ENCODE measurements around the gene SLC10A3.

SLC10A3 gene

DNA sequence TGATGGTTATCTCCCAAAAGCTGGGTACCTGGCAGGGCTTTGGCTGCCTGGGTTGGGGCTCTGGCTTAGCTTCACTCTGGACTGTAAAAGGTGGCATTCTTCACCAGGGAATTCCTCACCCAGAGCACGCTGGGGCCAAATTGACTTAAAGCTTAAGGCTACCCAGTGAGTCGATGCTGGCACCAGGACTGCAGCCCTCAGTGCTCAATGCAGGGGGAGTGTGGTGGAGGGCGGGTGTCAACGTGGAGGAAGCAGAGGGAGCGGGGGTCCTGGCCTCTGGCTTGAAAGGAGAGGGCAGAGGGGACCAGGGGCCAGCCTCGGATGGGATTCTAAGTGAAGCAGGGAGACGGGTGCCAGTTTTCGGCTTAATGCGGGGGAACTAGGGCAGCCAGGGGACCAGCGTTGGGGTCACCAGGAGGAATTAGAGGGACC is 46.9 kb downstream of the SLC10A3 start:
- DNase-seq = no peak

GRCh38 chrX:154441984-154442707 is 48.3 kb downstream of the SLC10A3 start:
- peaks cover 71% of the 10 kb centered on the region for H3K36me3 ChIP-seq
- no peak for DNase-seq

More for the DNA sequence above, 46.9 kb downstream of the SLC10A3 start:
- peaks cover 18% of the 10 kb centered on the region for H3K27me3 ChIP-seq (ENCODE audit: insufficient read depth, low read depth, severe bottlenecking)
- TF ChIP-seq, protein P1, sequence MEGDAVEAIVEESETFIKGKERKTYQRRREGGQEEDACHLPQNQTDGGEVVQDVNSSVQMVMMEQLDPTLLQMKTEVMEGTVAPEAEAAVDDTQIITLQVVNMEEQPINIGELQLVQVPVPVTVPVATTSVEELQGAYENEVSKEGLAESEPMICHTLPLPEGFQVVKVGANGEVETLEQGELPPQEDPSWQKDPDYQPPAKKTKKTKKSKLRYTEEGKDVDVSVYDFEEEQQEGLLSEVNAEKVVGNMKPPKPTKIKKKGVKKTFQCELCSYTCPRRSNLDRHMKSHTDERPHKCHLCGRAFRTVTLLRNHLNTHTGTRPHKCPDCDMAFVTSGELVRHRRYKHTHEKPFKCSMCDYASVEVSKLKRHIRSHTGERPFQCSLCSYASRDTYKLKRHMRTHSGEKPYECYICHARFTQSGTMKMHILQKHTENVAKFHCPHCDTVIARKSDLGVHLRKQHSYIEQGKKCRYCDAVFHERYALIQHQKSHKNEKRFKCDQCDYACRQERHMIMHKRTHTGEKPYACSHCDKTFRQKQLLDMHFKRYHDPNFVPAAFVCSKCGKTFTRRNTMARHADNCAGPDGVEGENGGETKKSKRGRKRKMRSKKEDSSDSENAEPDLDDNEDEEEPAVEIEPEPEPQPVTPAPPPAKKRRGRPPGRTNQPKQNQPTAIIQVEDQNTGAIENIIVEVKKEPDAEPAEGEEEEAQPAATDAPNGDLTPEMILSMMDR (IDR thresholded peaks at IDR 0.05; ENCODE audit: low read depth, low read length) = no peak
- H3K4me3 ChIP-seq (ENCODE audit: low read depth, low read length) = peak overlapping the region; percentile 38
- H3K27ac ChIP-seq = peak overlapping the region; percentile 79
- no peaks in the 10 kb centered on the region for H3K9me3 ChIP-seq (ENCODE audit: severe bottlenecking)
- H3K36me3 ChIP-seq = peaks cover 77% of the 10 kb centered on the region

DNA sequence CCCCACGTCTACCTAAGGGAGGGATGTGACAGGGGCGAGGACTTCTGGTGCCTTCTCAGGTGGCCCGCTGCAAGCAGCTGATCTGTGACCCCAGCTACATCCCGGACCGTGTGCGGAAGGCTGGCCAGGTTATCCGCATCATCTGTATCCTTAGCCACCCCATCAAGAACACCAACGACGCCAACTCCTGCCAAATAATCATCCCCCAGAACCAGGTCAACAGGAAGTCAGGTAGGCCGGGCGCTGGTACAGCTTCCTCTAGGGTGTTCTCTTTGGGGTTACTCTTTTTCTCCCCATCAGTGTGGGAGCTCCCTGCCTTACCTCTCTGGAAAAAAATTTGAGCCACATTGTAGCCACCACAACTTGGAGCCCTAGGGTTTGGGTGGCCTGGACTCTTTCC is 48.9 kb downstream of the SLC10A3 start:
- Histone ChIP-seq H3K4me3 (ENCODE audit: low read depth, low read length) (no peak overlapping the region), H3K27ac (no peak overlapping the region), H3K27me3 (ENCODE audit: insufficient read depth, low read depth, severe bottlenecking) (peaks cover 11% of the 10 kb centered on the region), H3K36me3 (peaks cover 65% of the 10 kb centered on the region), H3K9me3 (ENCODE audit: severe bottlenecking) (no peaks in the 10 kb centered on the region)
- TF ChIP-seq, protein P1 (IDR thresholded peaks at IDR 0.05; ENCODE audit: low read depth, low read length) = no peak
- no peak for DNase-seq

More at GRCh38 chrX:154441984-154442707, 48.3 kb downstream of the SLC10A3 start:
- Histone ChIP-seq H3K27ac (no peak overlapping the region), H3K9me3 (ENCODE audit: severe bottlenecking) (no peaks in the 10 kb centered on the region), H3K27me3 (ENCODE audit: insufficient read depth, low read depth, severe bottlenecking) (peaks cover 16% of the 10 kb centered on the region), H3K4me3 (ENCODE audit: low read depth, low read length) (no peak overlapping the region)
- TF ChIP-seq, protein P1 (IDR thresholded peaks at IDR 0.05; ENCODE audit: low read depth, low read length) = no peak

DNA sequence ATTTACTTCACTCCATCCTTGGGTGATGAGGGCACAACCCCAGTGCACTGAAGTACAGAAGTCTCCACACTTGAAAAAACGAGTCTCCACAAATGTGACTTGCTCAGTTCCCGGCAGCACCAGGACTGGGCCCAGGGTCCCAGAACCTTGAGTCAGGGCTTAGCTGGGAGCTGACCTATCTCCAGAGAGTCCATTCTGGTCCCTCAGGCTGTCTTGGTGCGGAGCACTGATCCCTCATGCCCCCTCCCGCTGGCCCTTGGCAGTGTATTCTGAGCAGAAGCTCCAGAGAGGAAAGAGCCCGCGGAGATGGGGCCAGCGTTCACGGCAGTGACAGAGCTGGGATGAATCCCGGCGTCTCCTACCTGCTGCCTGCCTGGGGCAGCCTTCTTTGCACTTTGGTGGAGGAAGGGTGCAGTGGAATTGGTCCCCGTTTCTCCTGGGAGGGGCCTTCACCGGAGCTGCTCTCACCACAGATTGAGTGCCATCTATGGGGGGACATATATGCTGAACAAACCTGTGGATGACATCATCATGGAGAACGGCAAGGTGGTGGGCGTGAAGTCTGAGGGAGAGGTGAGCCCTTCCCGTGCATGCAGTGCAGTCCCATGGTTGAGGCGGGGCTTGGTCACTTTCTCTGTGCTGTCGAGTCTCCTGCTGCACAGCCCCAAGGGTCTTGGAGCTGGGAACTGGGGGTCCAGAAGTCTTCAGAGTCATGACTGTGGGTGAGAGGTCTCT is 49.6 kb downstream of the SLC10A3 start:
- no peak for DNase-seq
- Histone ChIP-seq H3K9me3 (ENCODE audit: severe bottlenecking) (no peaks in the 10 kb centered on the region), H3K27ac (no peak overlapping the region)

DNA sequence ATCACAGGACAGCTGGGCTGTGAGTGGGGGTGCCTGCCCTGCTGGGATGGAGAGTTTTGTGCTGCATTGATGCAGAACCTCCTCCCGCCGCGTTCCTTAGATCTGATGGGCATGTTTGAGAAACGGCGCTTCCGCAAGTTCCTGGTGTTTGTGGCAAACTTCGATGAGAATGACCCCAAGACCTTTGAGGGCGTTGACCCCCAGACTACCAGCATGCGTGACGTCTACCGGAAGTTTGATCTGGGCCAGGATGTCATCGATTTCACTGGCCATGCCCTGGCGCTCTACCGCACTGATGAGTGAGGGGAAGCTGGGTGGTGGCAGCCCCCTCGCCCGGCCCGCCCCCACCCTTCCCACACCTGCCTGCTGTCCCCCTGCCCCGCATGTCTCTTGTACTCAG is 50.6 kb downstream of the SLC10A3 start:
- Histone ChIP-seq H3K4me3 (ENCODE audit: low read depth, low read length) (no peak overlapping the region), H3K27me3 (ENCODE audit: insufficient read depth, low read depth, severe bottlenecking) (peaks cover 4% of the 10 kb centered on the region), H3K27ac (no peak overlapping the region), H3K9me3 (ENCODE audit: severe bottlenecking) (no peaks in the 10 kb centered on the region), H3K36me3 (peaks cover 66% of the 10 kb centered on the region)
- no peak for DNase-seq
- TF ChIP-seq, protein P1 (IDR thresholded peaks at IDR 0.05; ENCODE audit: low read depth, low read length) = no peak

More for the DNA sequence above, 49.6 kb downstream of the SLC10A3 start:
- TF ChIP-seq, protein P1 (IDR thresholded peaks at IDR 0.05; ENCODE audit: low read depth, low read length) = no peak
- peaks cover 10% of the 10 kb centered on the region for H3K27me3 ChIP-seq (ENCODE audit: insufficient read depth, low read depth, severe bottlenecking)
- peaks cover 64% of the 10 kb centered on the region for H3K36me3 ChIP-seq
- H3K4me3 ChIP-seq (ENCODE audit: low read depth, low read length) = no peak overlapping the region

All from WERI-Rb-1 (cell line).